NCI-H774 (cell line): ENCODE measurements around the gene UNC13D.
"Not testable (repeated sequence)": the region's sequence is repeated elsewhere in the genome, so short reads cannot be mapped to it uniquely, and the experiment has no call there.

Experiments used
- DNase-seq: peaks from one replicate; lab custom pipeline; 2025; lab: John Stamatoyannopoulos, UW

Gene UNC13D

DNA sequence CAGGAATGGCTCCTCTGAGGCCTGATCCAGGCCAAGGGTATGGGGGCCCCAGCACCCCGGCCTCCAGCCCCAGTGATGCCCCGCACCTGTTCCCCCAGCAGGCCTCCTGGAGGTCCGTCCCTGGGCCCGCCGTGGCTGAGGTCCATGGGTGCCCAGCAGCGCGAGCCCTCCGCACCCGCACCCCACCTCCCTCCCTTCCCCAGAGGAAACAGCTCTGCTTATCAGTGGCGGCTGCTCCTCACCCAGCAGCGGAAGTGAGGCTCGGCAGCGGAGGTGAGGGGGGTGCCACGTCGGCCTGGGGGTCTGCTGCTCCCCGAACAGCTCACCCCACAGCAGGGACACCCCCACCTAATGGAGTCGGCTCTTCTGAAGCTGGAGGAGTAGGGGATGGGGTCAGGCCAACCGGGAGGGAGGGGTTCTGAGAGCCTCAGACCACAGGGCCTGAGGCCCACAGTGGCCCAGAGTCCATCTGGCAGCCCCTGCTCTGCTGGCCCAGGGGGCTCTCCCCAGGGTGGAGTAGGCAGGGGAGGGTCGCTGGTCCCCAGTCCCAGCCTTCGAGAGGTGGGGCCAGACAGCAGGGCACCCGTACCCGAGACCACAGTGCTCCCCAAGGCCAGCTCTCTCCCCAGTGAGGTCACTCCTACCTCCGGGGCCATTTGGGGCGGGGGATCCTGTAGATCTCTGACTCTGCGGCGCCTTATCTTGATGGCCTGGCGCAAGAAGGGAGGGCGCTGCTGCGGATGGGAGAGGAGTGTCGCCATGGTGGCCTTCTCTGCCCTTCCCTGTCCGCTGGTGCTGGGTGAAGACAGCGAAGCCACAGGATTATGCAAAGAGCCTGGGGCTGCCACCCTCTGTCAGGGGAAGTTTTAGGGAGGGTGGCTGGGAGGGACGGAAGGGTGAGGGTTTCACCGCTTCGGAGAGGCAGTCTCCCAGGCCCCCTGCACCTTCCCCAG, at the start of gene UNC13D:
Gene UNC13D (minus strand): TSS at position 828 of the 953 bp plus-strand sequence. CDS start 67 bp downstream, at position 761.
- no peak for DNase-seq

DNA sequence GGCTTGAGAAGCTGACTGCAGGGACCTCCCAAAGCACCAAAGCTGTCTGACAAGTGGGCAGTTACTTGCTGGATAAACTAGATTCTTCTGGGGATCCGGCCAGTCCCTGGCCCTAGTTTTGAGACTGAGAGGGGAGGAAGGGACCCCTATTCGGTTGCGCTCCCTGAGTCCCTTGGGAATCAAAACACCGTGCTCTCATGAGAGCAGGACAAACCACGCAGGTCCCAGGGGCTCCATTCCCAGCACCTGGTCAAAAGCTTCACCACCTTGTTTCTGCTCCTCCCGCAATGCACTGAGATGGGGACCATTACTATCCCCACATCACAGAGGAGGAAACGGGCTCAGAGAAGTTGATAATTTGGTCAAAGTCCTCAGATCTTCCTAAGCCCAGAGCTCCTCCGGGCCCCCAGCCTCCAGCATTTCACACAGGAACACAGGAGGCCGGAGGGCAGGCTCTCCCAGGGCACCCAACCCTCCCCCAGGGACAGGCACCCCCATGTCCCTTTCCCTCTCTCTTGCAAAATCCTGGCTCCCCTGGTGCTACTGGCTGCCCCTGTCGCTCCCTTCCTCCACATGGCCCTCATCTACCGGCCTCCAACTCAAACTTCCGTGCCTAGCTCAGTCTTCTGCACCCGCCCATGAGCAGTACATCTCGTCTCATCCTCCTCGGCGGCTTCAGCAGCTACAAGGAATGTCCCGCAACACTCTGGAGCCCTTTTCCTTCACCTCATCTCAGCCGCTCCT, 49.3 kb upstream of the UNC13D start:
- no peak for DNase-seq

DNA sequence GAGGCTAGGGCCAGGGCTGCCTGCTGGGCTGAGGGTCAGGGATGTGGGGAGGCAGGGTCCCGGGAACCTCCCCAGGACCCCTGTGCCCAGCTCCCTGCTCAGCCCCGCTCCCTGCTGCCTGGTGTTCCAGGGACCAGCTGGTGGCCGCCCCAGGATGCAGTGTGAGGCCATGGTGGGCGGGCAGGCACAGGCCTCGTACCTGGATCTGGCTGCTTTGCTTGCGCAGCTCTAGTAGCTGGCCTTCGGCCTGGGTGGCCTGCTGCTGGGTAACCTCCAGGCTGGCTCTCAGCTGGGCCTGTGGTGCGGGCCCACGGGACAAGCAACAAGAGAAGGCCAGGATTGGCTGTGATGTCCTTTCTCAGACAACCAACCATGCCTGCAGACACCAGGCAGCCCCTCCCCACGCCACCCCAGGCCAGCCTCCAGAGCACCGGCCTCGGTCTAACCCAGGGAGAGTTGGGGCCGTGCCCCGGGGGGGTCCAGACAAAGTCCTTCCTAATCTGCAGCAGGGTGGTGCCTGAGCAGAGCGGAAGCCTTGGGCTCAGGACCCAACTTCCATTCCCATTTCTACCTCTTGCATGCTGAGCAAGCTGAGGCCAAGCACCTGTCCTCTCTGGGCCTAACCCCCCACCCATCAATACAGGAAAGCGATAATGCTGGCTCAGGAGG, 48.5 kb upstream of the UNC13D start:
- no peak for DNase-seq

DNA sequence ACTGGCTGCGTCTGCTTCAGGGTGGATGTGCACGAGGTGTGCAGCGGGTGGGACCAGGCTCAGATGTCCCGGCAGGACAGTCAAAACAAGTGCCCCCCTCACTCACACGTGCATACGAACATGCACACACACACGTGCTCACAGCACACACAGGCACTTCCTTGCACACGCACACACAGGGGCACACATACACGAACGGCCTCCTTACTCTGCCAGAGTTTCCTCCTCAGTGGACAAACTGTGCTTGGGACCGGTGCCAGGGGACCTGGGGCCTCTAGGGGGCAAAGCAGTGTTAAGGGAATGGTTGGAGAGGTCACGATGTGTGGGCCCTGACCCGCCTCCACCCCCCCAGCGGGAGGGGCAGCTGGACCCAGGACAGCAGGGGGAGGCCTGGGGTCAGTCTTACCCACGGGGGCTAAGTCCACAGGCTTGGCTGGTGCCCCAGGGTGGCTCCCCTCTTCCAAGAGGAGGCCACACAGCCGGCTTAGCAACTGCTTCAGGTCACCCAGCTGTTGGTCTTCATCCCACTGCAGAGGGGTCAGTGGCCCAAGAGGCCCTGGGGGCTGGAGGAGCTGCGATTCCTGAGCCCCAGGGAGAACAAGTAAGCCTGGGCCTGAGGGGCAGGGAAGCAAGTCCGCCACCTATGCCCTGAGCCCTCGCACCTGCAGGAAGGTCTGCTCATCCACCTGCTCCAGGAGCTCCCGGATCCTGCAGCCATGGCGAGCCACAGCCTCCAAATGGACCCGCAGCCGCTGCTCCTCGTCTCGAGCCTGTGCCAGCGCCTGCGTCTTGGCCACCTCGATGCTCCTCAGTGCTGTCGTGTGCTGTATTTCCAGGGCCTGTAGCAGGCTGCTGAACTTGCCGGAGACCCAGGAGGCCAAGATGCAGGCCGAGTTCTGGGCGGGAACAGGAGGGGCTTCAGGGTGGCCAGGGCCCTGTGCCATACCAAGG, 47.7 kb upstream of the UNC13D start:
- DNase-seq = no peak

DNA sequence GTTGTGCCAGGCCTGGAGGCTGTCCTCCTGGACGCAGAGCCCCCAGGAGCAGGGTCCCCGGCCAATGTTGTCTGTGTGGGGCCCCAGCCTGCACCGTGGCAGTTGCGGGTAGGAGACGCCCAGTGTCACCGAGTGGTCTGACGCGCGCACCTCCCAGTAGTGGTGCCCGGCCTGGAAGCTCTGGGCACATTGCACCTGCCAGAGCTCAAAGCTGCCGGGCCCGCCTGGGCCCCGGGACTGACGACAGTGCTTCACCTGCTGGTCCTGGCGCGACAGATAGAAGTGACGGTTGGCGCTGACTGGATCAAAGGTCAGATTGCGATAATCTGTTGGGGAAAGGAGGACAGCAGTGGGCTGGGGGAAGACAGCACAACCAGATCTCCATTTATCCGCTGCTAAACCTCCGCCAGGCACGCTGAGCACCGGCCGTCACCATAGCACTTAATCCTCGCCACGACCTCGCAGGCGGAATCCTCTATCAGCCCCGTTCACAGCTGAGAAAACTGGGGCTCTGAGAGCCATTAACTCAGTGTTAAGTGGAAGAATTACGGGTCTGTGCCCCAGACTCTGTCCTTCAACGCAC, 46.9 kb upstream of the UNC13D start:
- DNase-seq = no peak

DNA sequence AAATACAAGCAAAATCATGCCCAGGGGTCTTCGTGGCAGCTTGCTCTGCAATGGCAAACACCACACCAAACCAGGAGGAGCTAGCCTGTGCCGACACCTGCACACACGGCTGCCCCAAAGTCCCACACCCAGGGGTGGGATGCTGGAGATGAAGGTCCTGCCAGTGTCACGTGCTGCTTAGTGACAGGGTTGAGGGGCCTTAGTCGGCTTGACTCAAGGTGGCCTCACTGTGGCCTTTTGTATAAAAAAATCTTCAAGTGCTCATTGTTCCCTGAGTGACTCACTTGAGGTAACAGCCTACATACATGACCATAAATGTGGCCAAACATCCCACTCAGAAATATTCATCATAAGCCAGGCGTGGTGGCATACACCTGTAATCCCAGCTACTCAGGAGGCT, 45.2 kb upstream of the UNC13D start:
- no peak for DNase-seq

DNA sequence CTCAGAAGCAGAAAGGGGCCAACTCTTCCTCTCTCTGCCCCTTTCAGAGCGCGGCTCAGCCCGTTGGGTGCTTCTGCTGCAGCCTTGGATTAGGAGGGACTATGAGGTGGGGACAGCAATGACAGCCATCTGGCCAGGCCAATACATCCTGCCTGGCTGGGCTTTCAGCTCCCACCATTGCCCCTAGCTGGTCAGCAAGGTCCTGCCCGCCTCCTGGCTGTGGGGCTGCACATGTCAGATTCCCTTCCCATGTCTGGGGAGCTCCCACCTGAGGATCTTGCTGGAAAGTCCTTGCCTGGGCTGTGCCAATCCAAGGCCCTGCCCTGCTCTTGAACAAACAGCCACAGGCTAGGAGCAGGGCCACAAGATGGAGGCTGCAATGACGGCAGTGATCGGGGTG, 44.3 kb upstream of the UNC13D start:
- DNase-seq = no peak

DNA sequence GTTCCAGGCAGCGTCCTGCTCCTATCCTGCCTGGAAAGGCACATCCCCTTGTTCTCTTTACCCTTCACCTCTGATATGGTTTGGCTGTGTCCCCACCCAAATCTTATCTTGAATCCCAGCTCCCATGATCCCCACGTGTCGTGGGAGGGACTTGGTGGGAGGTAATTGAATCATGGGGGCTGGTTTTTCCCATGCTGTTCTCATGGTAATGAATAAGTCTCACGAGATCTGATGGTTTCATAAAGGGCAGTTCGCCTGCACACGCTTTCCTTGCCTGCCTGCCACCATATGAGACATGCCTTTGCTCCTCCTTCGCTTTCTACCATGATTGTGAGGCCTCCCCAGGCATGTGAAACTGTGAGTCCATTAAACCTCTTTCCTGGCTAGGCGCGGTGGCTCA, 41.7 kb upstream of the UNC13D start:
- not testable (repeated sequence) for DNase-seq

DNA sequence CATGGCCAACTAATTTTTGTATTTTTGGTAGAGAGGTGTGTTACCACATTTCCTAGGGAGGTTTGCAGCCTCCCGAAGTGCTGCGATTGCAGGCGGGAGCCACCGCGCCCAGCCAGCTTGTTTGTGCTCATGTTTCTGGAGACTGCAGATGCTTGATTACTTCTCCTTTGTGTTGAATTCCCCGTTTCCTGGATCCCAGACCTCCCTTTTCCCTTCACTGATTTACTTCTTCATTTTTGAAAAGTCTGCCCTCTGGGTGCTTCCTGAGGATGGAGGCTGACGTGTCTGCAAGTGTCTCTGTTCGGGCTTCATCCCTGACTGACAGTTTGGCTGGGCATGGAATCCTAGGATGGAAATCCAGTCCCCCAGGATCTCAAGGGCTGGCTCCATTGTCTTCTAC, 41.2 kb upstream of the UNC13D start:
- no peak for DNase-seq

DNA sequence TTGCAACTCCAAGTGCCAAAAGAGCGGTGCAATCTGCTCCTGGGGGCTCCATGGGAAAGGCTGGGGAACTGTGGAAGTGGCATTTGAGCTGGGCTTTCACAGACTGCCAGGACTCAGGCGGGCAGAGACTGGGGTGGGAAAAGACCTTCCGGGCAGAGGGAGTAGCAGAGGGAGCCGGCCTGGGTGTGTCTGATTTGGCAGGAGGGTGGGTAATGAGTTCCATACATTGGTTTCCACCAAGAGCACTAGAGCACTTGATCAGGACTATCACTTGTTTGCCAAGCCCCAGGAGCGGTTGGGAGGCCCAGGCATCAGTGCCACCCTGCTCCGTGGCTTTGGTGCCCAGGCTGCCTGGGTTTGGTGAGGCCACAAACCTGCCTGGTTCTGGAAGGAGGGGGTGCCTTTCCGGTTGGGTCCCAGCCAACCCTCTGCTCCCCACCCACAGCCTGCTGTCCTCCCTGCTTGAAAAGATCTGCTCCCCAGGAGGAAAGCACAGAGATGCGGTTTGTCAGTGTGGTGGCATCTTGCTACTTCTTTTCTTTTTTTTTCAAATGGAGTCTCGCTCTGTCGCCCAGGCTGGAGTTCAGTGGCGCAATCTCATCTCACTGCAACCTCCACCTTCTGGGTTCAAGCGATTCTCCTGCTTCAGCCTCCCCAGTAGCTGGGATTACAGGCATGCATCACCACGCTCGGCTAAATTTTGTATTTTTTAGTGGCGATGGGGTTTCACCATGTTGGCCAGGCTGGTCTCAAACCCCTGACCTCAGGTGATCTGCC, 37.7 kb upstream of the UNC13D start:
- no peak for DNase-seq

DNA sequence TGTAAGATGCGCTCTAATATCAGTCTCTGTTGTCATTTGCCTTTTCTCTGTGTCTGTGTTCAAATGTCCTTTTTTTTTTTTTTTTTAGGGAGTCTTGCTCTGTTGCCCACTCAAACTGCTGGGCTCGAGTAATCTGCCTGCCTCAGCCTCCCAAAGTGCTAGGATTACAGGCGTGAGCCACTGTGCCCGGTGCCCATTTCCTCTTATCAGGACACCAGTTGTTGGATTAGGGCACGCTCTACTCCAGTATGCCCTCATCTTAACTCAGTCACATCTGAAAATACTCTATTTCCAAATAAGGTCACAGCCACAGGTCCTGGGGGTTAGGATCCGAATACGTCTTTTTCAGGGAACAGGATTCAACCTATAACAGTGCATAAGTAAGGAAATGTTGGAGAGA, 36.1 kb upstream of the UNC13D start:
- DNase-seq = no peak

DNA sequence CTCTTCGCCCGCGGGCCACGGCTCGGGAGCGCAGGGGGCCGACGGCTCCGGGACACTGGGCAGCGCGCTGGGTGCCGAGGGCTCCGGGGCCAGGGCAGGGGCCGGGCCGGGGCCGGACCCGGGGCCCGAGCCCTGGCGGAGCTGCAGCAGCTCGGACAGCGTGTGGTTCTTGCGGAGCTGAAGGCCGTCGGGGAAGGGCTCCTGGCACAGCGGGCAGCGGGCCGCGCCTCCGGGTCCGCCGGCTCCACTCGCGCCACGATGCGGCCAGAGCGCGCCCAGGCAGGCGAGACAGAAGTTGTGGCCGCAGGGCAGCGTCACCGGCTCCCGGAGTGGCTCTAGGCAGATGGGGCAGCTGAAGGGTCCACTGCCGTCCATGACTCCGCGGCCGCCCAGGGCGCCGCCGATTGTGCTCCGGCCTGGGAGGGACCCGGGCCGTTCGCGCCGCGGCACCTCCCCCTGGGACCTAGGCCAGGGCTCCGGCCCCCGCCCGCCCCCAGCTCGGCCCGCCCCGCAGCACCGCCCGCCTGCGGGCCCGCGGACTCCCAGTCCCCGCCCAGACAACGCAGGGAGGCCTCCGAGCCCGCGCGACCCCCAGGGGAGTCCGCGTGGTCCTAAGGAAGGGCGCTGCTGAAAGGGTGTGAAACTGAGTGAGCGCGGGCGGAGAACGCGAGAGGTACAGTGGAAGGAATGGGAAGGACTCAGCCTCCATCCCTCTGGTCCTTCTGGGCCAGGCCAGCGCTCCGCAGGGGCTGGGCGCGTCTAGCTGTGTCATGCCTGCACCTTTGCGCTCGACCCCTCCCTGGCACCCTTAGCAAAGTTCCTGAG, 34.2 kb upstream of the UNC13D start, which contains the start of gene TRIM47:
Gene TRIM47 (minus strand): TSS at position 408 of the 825 bp plus-strand sequence. CDS start 33 bp downstream, at position 375.
- peak; percentile 58 for DNase-seq

DNA sequence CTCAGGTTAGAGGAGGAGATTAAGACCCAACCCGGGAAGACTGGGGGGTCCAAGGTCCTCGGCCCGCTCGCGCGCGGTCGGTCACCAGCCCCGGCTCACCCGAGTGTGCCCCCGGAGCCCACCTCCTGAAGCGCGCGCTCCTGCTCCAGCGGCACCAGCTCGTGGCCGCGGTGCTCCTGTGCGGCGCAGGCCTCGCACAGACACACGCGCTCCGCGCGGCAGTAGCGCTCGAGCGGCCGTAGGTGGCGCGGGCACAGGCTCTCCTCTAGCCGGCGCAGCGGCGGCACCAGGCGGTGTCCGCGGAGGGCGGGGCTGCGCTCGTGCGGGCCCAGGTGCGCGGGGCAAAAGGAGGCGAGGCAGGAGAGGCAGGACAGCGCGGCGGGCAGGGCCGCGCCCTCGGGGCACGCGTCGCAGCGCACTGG, 33.6 kb upstream of the UNC13D start:
- peak; percentile 75 for DNase-seq

DNA sequence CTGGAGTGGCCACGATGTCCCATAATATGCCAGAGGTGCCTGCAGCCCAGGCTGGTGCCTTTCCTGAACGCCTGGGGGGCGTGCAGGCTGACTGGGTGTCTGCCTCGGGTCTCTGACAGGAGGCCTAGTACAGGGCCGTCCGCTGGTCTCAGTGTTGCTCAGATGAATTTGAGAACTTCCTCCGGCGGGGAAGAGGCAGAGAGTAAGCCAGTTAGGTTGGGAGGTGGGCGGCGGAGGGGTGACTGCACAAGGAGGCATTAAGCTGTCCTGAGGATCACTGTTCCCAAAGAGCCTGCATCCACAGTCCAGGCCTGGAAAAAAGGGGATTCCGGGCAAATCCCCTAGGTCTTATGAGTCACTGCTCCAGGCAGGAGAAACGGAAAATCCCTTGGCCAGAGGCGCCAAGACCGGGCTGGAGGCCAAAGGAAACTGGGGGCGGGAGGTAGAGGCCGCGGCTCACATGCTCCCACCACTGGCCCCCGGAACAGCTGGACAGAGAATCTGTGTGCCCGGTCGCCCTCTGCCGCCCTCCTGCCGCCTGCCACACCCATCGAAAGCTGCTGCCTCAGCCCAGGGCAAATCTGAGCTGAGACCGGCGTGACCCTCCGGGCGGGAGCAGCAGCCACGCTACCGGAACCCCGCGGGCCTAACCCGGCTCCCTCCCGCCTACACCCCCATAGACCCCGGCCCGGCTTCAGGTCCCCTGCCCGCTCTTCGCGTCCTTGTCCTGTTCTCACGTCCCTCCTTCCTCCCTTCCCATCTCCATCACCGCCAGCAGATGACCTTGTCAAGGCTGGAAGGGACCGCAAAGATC, 32.9 kb upstream of the UNC13D start:
- DNase-seq = no peak

DNA sequence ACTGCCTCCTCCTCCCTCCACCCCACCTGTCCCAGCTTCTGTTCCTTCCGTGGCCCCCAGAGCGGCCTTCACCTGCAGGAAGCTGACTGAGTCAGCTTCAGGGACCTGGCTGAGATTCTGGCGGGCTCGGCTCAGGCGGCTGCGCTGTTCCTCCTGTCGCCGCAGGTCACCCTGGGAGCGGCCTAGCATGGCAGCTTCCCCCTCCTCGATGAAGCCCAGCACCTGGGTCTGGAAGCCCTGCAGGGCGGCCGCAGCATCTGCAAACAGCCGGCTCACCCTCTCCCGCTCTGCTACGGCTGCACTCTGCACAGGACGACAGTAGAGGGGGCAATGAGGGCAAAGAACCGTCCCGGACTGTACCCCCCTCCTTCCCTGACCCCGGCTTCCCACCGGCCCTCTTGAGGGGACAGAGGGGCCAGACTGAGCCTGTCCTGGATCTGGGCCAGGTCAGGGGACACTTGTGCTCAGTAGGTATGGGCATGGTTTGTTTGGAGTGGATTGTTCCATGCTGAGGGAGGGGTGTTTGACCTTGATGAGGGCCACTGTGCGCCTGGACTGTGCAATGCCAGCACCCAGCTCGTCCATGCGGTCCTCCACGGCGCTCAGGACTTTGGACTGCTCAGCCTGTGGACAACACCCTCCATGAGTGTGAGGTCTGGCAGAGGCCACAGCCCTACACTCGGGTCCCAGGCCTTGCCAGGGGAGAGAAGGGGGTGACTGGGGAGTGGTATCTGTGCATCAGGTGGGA, 32.2 kb upstream of the UNC13D start:
- DNase-seq = peak; percentile 88

DNA sequence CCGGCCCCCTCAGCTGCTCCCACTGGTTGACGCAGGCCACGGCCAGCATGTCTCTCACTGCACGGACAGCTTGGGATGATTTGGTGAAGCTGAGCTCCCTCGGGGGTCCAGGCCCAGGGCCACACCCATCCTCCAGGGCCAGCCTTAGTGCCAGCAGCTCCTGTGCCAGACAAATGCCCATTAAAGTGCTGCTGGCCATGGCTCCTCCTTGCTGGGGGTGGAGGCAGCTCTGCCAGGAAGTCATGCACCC, 31.7 kb upstream of the UNC13D start:
- no peak for DNase-seq

DNA sequence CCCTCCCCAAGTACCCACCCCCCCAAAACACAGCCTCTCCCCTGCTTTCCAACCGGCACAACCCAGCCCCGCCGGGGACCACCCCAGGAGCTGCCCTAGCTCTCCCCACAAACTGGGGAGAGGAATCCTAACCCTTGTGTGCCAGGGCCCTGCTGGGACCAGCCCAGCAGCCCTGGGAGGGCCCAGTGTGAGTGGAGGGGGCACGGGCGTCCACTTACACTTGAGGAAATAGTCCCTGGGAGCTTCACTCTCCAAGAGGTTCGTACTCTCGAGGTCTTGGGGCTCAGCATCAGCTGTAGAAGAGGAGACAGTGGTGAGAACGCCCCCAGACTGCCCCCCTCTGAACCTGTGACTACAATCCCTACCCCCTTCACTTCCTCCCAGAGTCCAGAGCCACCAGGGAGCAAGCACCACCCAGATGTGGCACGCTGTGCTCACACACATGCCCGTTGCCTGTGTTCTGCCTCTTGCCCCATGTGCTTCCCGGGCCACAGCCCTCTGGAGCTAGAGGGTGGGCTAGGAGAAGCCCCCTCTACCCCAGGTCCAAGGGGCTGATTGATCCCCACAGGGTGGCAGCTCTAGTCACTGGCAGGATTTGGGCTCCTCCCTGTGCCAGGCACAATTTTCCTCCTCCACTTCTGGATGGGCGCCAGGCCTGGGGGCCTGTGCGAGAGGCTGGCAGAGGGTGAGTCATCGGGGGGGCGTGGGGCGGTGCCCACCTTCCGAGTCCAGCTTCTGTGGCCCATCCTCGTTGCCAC, 31.2 kb upstream of the UNC13D start:
- peak; percentile 61 for DNase-seq
